Panc1 (cell line): Measurements from ENCODE around the gene P2RY2. TPM values are rescaled to one million over a fixed set of nuclear protein-coding genes. Genes with fewer than 3 reads are reported as not detected.

Experiments
- ATAC-seq: fragments of 200-7000 bp; cut with Tn5 transposase; 2 replicates; pipeline ENCODE4 v1.9.1; 2020; ENCODE audit warnings: mild to moderate bottlenecking, moderate library complexity
- BruUV-seq: library from RNA; stranded (reverse); fragments of 400-500 nt; replicated peaks from 2 replicates; lab custom pipeline; 2021; lab: Mats Ljungman, UMichigan
- CTCF ChIA-PET: fragments of 300-600 bp; sonication (Branson Sonifier 250); formaldehyde crosslinking; loops from one replicate; lab custom pipeline; 2022; ENCODE audit warnings: antibody characterized with exemption; lab: Charles Lee
- POLR2A ChIA-PET: fragments of 300-600 bp; sonication (Branson Sonifier 250); formaldehyde crosslinking; loops from one replicate; lab custom pipeline; 2022; ENCODE audit warnings: antibody characterized with exemption; lab: Charles Lee
- DNase-seq: peaks from one replicate; pipeline ENCODE4 v3.0.0-alpha.2; 2010; ENCODE audit warnings: low read depth, low spot score
- H3K27ac ChIP-seq: 2 replicates; pipeline ENCODE4 v1.5.1; 2011; ENCODE audit warnings: mild to moderate bottlenecking, low read length, inconsistent platforms
- H3K27me3 ChIP-seq: fragments of 200-500 bp; sonication (Bioruptor generic); 2 replicates; pipeline ENCODE4 v1.6.0; 2014; ENCODE audit warnings: low read length, inconsistent platforms; ENCODE audit not compliant: control insufficient read depth, insufficient read depth
- H3K36me3 ChIP-seq: fragments of 200-500 bp; sonication (Bioruptor generic); 2 replicates; pipeline ENCODE4 v1.5.1; 2014; ENCODE audit warnings: inconsistent platforms, mild to moderate bottlenecking, low read length, moderate library complexity; ENCODE audit not compliant: control insufficient read depth, insufficient read depth
- H3K4me1 ChIP-seq: 2 replicates; pipeline ENCODE4 v1.5.1; 2011; ENCODE audit warnings: inconsistent platforms, mild to moderate bottlenecking, low read length, moderate library complexity; ENCODE audit not compliant: control insufficient read depth, insufficient read depth
- H3K4me3 ChIP-seq, 2 experiments: 2 replicates each; pipeline ENCODE4 v1.5.1; 2011 to 2012; ENCODE audit warnings: low read depth in 2 of 2, low read length in 2 of 2, mild to moderate bottlenecking in 2 of 2, inconsistent platforms in 1 of 2, moderate library complexity in 1 of 2
- H3K9me3 ChIP-seq: fragments of 200-500 bp; sonication (Bioruptor generic); 2 replicates; pipeline ENCODE4 v1.5.1; 2014; ENCODE audit warnings: low read depth, mild to moderate bottlenecking, inconsistent platforms, low read length, moderate library complexity; ENCODE audit not compliant: control insufficient read depth, insufficient read depth
- CTCF ChIP-seq: fragments of 450-650 bp; IDR thresholded peaks from 2 replicates; pipeline ENCODE4 v1.5.1; 2017; ENCODE audit warnings: mild to moderate bottlenecking
- POLR2AphosphoS5 ChIP-seq: IDR thresholded peaks from 2 replicates; pipeline ENCODE4 v1.6.1; 2012; ENCODE audit warnings: mild to moderate bottlenecking, low read depth, low read length, moderate library complexity
- REST ChIP-seq, 2 experiments: IDR thresholded peaks; 2 replicates each; pipeline ENCODE4 v1.6.1; 2011 to 2012; ENCODE audit warnings: low read depth in 2 of 2, control low read depth in 1 of 2, low read length in 1 of 2, mild to moderate bottlenecking in 1 of 2, moderate library complexity in 1 of 2; ENCODE audit not compliant: insufficient read depth in 1 of 2
- SIN3A ChIP-seq: IDR thresholded peaks from 2 replicates; pipeline ENCODE4 v1.6.1; 2012; ENCODE audit warnings: low read depth, mild to moderate bottlenecking, low read length, moderate library complexity, borderline replicate concordance; ENCODE audit not compliant: insufficient read depth
- TCF7L2 ChIP-seq: IDR thresholded peaks from 2 replicates; pipeline ENCODE4 v1.6.1; 2011; ENCODE audit warnings: mild to moderate bottlenecking, low read depth, low read length, inconsistent platforms
- in situ Hi-C: cut with HindIII; loops from 2 replicates; pipeline ENCODE4 v1.10.0; 2016; ENCODE audit warnings: low sequenced_read_pairs, low pct_unique_long_range_greater_than_20kb
- intact Hi-C: fragments of 100-400 bp; cut with micrococcal nuclease; formaldehyde crosslinking; loops from one replicate; pipeline ENCODE4 v1.10.0; 2022; ENCODE audit not compliant: unreplicated experiment
- total RNA-seq: library from RNA; stranded (reverse); gene quantifications from one replicate; pipeline ENCODE4 v1.2.1, GENCODE V29; 2021; ENCODE audit not compliant: unreplicated experiment

P2RY2 gene
- total RNA-seq, 1 experiment from 2014 or later, result 2.4 TPM

GRCh38 chr11:73186886-73187285, 31.2 kb upstream of the P2RY2 start:
- Histone ChIP-seq H3K36me3 (no peaks in the 10 kb centered on the region), H3K9me3 (no peaks in the 10 kb centered on the region), H3K27me3 (no peaks in the 10 kb centered on the region), H3K27ac (no peak overlapping the region), H3K4me3 (no peak overlapping the region), H3K4me1 (peaks cover 5% of the 10 kb centered on the region; the same call in 1 of the 2 replicates)
- in situ Hi-C loops (no loop called here), intact Hi-C loops (no loop called here)
- no TSS peak for BruUV-seq
- TF ChIP-seq SIN3A (no peak), REST (IDR thresholded peaks at IDR 0.05; ENCODE audit: insufficient read depth in 1 of 2, low read depth in 2 of 2, low read length in 1 of 2) (no peak), TCF7L2 (no peak)
- DNase-seq, result no peak
- CTCF ChIA-PET, result interaction anchor here (0.6 to 2.3 kb wide), 6 partner anchors 21 to 503 kb away, joined by 3 to 8 read pairs (median 4); no protein-coding TSS in a partner anchor
- ATAC-seq, result no peak
- POLR2A ChIA-PET, result interaction anchor here (0.5 kb wide), 2 partner anchors 11 to 51 kb away, joined by 5 to 7 read pairs; no protein-coding TSS in a partner anchor

GRCh38 chr11:73187854-73188253, 30.2 kb upstream of the P2RY2 start:
- ChIA-PET POLR2A (interaction anchor here (0.6 kb wide), 1 partner anchor 30 kb away, joined by 8 read pairs; no protein-coding TSS in a partner anchor), CTCF (interaction anchor here (0.6 to 0.8 kb wide), 4 partner anchors 52 to 375 kb away, joined by 4 to 6 read pairs (median 4); no protein-coding TSS in a partner anchor)
- BruUV-seq, result no TSS peak
- ATAC-seq, result no peak
- DNase-seq, result no peak
- intact Hi-C loops, result no loop called here
- Histone ChIP-seq H3K4me3 (no peak overlapping the region), H3K36me3 (no peaks in the 10 kb centered on the region), H3K9me3 (no peaks in the 10 kb centered on the region), H3K27me3 (no peaks in the 10 kb centered on the region), H3K4me1 (peaks cover 5% of the 10 kb centered on the region; the same call in 1 of the 2 replicates), H3K27ac (no peak overlapping the region)
- in situ Hi-C loops, result no loop called here
- TF ChIP-seq CTCF, result no peak
- no peak for TF ChIP-seq REST (IDR thresholded peaks at IDR 0.05; ENCODE audit: insufficient read depth in 1 of 2, low read depth in 2 of 2, low read length in 1 of 2)
- TF ChIP-seq POLR2AphosphoS5, result no peak
- TF ChIP-seq TCF7L2, result no peak
- no peak for TF ChIP-seq SIN3A
